ENCODE results near the gene NBPF3. TPM values are rescaled to one million over a fixed set of nuclear protein-coding genes. Genes with fewer than 3 reads are reported as not detected.

The NBPF3 gene
- total RNA-seq, 1 donor from 2014 or later: 10.2 TPM

GRCh38 chr1:21510885-21511578, 71.1 kb downstream of the NBPF3 start:
- peaks cover 22% of the 10 kb centered on the region for H3K27me3 ChIP-seq (ENCODE audit: control insufficient read depth, insufficient read depth, low read length)
- no peak overlapping the region for H3K4me3 ChIP-seq (ENCODE audit: low read depth, low read length)
- H3K36me3 ChIP-seq (ENCODE audit: control insufficient read depth, insufficient read depth, low read length): no peaks in the 10 kb centered on the region
- TF ChIP-seq, protein P1, sequence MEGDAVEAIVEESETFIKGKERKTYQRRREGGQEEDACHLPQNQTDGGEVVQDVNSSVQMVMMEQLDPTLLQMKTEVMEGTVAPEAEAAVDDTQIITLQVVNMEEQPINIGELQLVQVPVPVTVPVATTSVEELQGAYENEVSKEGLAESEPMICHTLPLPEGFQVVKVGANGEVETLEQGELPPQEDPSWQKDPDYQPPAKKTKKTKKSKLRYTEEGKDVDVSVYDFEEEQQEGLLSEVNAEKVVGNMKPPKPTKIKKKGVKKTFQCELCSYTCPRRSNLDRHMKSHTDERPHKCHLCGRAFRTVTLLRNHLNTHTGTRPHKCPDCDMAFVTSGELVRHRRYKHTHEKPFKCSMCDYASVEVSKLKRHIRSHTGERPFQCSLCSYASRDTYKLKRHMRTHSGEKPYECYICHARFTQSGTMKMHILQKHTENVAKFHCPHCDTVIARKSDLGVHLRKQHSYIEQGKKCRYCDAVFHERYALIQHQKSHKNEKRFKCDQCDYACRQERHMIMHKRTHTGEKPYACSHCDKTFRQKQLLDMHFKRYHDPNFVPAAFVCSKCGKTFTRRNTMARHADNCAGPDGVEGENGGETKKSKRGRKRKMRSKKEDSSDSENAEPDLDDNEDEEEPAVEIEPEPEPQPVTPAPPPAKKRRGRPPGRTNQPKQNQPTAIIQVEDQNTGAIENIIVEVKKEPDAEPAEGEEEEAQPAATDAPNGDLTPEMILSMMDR (IDR thresholded peaks at IDR 0.05; ENCODE audit: insufficient read depth, low read length, poor library complexity, severe bottlenecking): peak; percentile 11
- no peak for DNase-seq (ENCODE audit: low read depth)

GRCh38 chr1:21511579-21512522, 71.9 kb downstream of the NBPF3 start:
- H3K36me3 ChIP-seq (ENCODE audit: control insufficient read depth, insufficient read depth, low read length): no peaks in the 10 kb centered on the region
- DNase-seq (ENCODE audit: low read depth): peak; percentile 85
- H3K27me3 ChIP-seq (ENCODE audit: control insufficient read depth, insufficient read depth, low read length): peaks cover 22% of the 10 kb centered on the region
- no peak overlapping the region for H3K4me3 ChIP-seq (ENCODE audit: low read depth, low read length)
- TF ChIP-seq, protein P1 (IDR thresholded peaks at IDR 0.05; ENCODE audit: insufficient read depth, low read length, poor library complexity, severe bottlenecking): no peak

GRCh38 chr1:21514245-21514644, 74.3 kb downstream of the NBPF3 start:
- TF ChIP-seq, protein P1 (IDR thresholded peaks at IDR 0.05; ENCODE audit: insufficient read depth, low read length, poor library complexity, severe bottlenecking): no peak
- peaks cover 11% of the 10 kb centered on the region for H3K27me3 ChIP-seq (ENCODE audit: control insufficient read depth, insufficient read depth, low read length)
- no peak overlapping the region for H3K4me3 ChIP-seq (ENCODE audit: low read depth, low read length)
- H3K36me3 ChIP-seq (ENCODE audit: control insufficient read depth, insufficient read depth, low read length): no peaks in the 10 kb centered on the region
- DNase-seq (ENCODE audit: low read depth): no peak

GRCh38 chr1:21517161-21517589, 77.2 kb downstream of the NBPF3 start:
- DNase-seq (ENCODE audit: low read depth): no peak
- TF ChIP-seq, protein P1 (IDR thresholded peaks at IDR 0.05; ENCODE audit: insufficient read depth, low read length, poor library complexity, severe bottlenecking): no peak
- Histone ChIP-seq H3K27me3 (ENCODE audit: control insufficient read depth, insufficient read depth, low read length) (no peaks in the 10 kb centered on the region), H3K4me3 (ENCODE audit: low read depth, low read length) (no peak overlapping the region), H3K36me3 (ENCODE audit: control insufficient read depth, insufficient read depth, low read length) (no peaks in the 10 kb centered on the region)

- TF ChIP-seq, protein P1 (IDR thresholded peaks at IDR 0.05; ENCODE audit: insufficient read depth, low read length, poor library complexity, severe bottlenecking): no peak
- Histone ChIP-seq H3K4me3 (ENCODE audit: low read depth, low read length) (no peak overlapping the region), H3K36me3 (ENCODE audit: control insufficient read depth, insufficient read depth, low read length) (no peaks in the 10 kb centered on the region), H3K27me3 (ENCODE audit: control insufficient read depth, insufficient read depth, low read length) (no peaks in the 10 kb centered on the region)
- DNase-seq (ENCODE audit: low read depth): no peak
Measured at GRCh38 chr1:21517660-21518480, 77.9 kb downstream of the NBPF3 start.
